GM12891 (cell line): ENCODE measurements around the gene SERAC1.
"Not testable (repeated sequence)": the region's sequence is repeated elsewhere in the genome, so short reads cannot be mapped to it uniquely, and the experiment has no call there.

ENCODE experiments used
- DNase-seq: peaks from one replicate; pipeline ENCODE4 v3.0.0; 2011; ENCODE audit warnings: low spot score; ENCODE audit not compliant: insufficient read length
- FAIRE-seq: peaks from 2 replicates; lab custom pipeline; 2011; peaks lifted over from hg19 to GRCh38; lab: Jason Lieb, UNC
- PAX5 ChIP-seq: IDR thresholded peaks from 2 replicates; pipeline ENCODE4 v1.6.1; 2011; ENCODE audit warnings: low read length, moderate library complexity, mild to moderate bottlenecking; ENCODE audit not compliant: insufficient read depth, severe bottlenecking
- POLR2A ChIP-seq: IDR thresholded peaks from 2 replicates; pipeline ENCODE4 v1.6.1; 2011; ENCODE audit warnings: low read depth, low read length, control low read depth
- POLR2AphosphoS5 ChIP-seq: IDR thresholded peaks from 2 replicates; pipeline ENCODE4 v1.6.1; 2011; ENCODE audit warnings: low read depth, low read length, control low read depth
- POU2F2 ChIP-seq: IDR thresholded peaks from 2 replicates; pipeline ENCODE4 v1.6.1; 2011; ENCODE audit warnings: low read depth, mild to moderate bottlenecking, control low read depth, low read length, moderate library complexity
- SPI1 ChIP-seq: IDR thresholded peaks from 2 replicates; pipeline ENCODE4 v1.6.1; 2011; ENCODE audit warnings: low read depth, low read length, control low read depth
- TAF1 ChIP-seq: IDR thresholded peaks from 2 replicates; pipeline ENCODE4 v1.6.1; 2011; ENCODE audit warnings: low read depth, low read length, control low read depth

Gene SERAC1

GRCh38 chr6:158194487-158195280 lies 26.6 kb upstream of the SERAC1 start:
- FAIRE-seq (no peak), DNase-seq (no peak)
- TF ChIP-seq PAX5 (no peak), POLR2A (no peak), SPI1 (no peak), POLR2AphosphoS5 (no peak), TAF1 (no peak), POU2F2 (no peak)

GRCh38 chr6:158191761-158192160 lies 23.7 kb upstream of the SERAC1 start:
- DNase-seq (no peak), FAIRE-seq (no peak)

GRCh38 chr6:158191032-158191431 lies 23.0 kb upstream of the SERAC1 start:
- DNase-seq (no peak), FAIRE-seq (no peak)
- TF ChIP-seq POLR2A (no peak), TAF1 (no peak), SPI1 (no peak), POLR2AphosphoS5 (no peak), PAX5 (no peak), POU2F2 (no peak)

More at GRCh38 chr6:158191761-158192160, 23.7 kb upstream of the SERAC1 start:
- no peak for TF ChIP-seq POLR2AphosphoS5
- no peak for TF ChIP-seq POLR2A
- no peak for TF ChIP-seq PAX5
- TF ChIP-seq TAF1 = no peak
- no peak for TF ChIP-seq POU2F2
- TF ChIP-seq SPI1 = no peak

GRCh38 chr6:158188591-158188990 lies 20.5 kb upstream of the SERAC1 start:
- no peak for TF ChIP-seq POLR2A
- TF ChIP-seq POU2F2 = no peak
- TF ChIP-seq POLR2AphosphoS5 = no peak
- TF ChIP-seq PAX5 = no peak
- no peak for TF ChIP-seq SPI1
- no peak for TF ChIP-seq TAF1
- no peak for FAIRE-seq
- DNase-seq = no peak

GRCh38 chr6:158185729-158186456 lies 17.8 kb upstream of the SERAC1 start:
- DNase-seq (no peak), FAIRE-seq (no peak)
- no peak for TF ChIP-seq POLR2AphosphoS5
- no peak for TF ChIP-seq POU2F2
- TF ChIP-seq TAF1 = no peak
- TF ChIP-seq POLR2A = no peak
- TF ChIP-seq SPI1 = no peak
- no peak for TF ChIP-seq PAX5

GRCh38 chr6:158184608-158185007 lies 16.5 kb upstream of the SERAC1 start:
- FAIRE-seq = no peak
- no peak for DNase-seq

GRCh38 chr6:158183174-158183972 lies 15.3 kb upstream of the SERAC1 start:
- not testable (repeated sequence) for FAIRE-seq, DNase-seq

More at GRCh38 chr6:158184608-158185007, 16.5 kb upstream of the SERAC1 start:
- TF ChIP-seq POU2F2 (no peak), POLR2A (no peak)

GRCh38 chr6:158177712-158178111 lies 9.7 kb upstream of the SERAC1 start:
- not testable (repeated sequence) for FAIRE-seq, DNase-seq

GRCh38 chr6:158175111-158175510 lies 7.0 kb upstream of the SERAC1 start:
- FAIRE-seq = no peak
- TF ChIP-seq SPI1 (no peak), POU2F2 (no peak), POLR2AphosphoS5 (no peak), PAX5 (no peak), TAF1 (no peak)
- DNase-seq = no peak
